H1 (cell line): Measurements from ENCODE around the gene DVL3. TPM values are rescaled to one million over a fixed set of nuclear protein-coding genes. Genes with fewer than 3 reads are reported as not detected.
A peak's percentile ranks its signal among the peaks of the same experiment; 100 is the strongest.

ENCODE experiments used
- CTCF ChIA-PET: fragments of 300-600 bp; sonication (Branson Sonifier 250); formaldehyde crosslinking; loops from one replicate; lab custom pipeline; 2021; ENCODE audit not compliant: partially characterized antibody; lab: Charles Lee
- POLR2A ChIA-PET: fragments of 300-600 bp; sonication (Branson Sonifier 250); formaldehyde crosslinking; loops from one replicate; lab custom pipeline; 2021; ENCODE audit warnings: inconsistent platforms; ENCODE audit not compliant: partially characterized antibody; lab: Charles Lee
- DNase-seq, 2 experiments: peaks; one replicate each; pipeline versions ENCODE4 v3.0.0 to v3.0.0-alpha.2; 2010 to 2022; ENCODE audit warnings: low spot score in 2 of 2, low read depth in 1 of 2, mixed read lengths in 1 of 2
- FAIRE-seq: peaks from 2 replicates; lab custom pipeline; 2011; peaks lifted over from hg19 to GRCh38; lab: Jason Lieb, UNC
- H2AFZ ChIP-seq: 2 replicates; pipeline ENCODE4 v1.8.1; 2012; ENCODE audit warnings: low read length, inconsistent platforms
- H2AK5ac ChIP-seq: 2 replicates; pipeline ENCODE4 v1.6.1; 2013; ENCODE audit warnings: low read depth, low read length
- H2BK120ac ChIP-seq: replicated peaks from 2 replicates; pipeline ENCODE3; 2013; ENCODE audit warnings: low read depth, low read length, inconsistent platforms
- H2BK12ac ChIP-seq: 2 replicates; pipeline ENCODE4 v1.6.1; 2013; ENCODE audit warnings: low read depth, low read length
- H2BK15ac ChIP-seq: 2 replicates; pipeline ENCODE4 v1.6.1; 2013; ENCODE audit warnings: low read length
- H2BK20ac ChIP-seq: 2 replicates; pipeline ENCODE4 v1.6.1; 2013; ENCODE audit warnings: low read length
- H2BK5ac ChIP-seq: 2 replicates; pipeline ENCODE4 v1.6.1; 2013; ENCODE audit warnings: low read depth, low read length
- H3K14ac ChIP-seq: 2 replicates; pipeline ENCODE4 v1.6.1; 2013; ENCODE audit warnings: inconsistent platforms; ENCODE audit not compliant: insufficient read length
- H3K18ac ChIP-seq: 2 replicates; pipeline ENCODE4 v1.6.1; 2013; ENCODE audit warnings: low read length; ENCODE audit errors: extremely low read depth
- H3K23ac ChIP-seq: 2 replicates; pipeline ENCODE4 v1.6.1; 2013; ENCODE audit warnings: inconsistent platforms; ENCODE audit not compliant: insufficient read length
- H3K23me2 ChIP-seq: 2 replicates; pipeline ENCODE4 v1.6.1; 2013; ENCODE audit warnings: low read depth, low read length
- H3K27ac ChIP-seq: 2 replicates; pipeline ENCODE4 v1.6.1; 2011; ENCODE audit warnings: low read depth, low read length, inconsistent platforms
- H3K27me3 ChIP-seq, 4 experiments: replicated peaks in 1 of 4; 1 replicate in 1 of 4; 2 replicates in 3 of 4; pipeline versions ENCODE4 v1.6.1 to v1.8.1; 2011 to 2013; ENCODE audit warnings: low read length in 3 of 4, mild to moderate bottlenecking in 3 of 4, inconsistent platforms in 2 of 4, mixed read lengths in 2 of 4, moderate library complexity in 1 of 4; ENCODE audit not compliant: control insufficient read depth in 3 of 4, insufficient read depth in 3 of 4; ENCODE audit errors: extremely low read depth in 1 of 4
- H3K36me3 ChIP-seq, 4 experiments: 2 replicates each; pipeline versions ENCODE4 v1.6.1 to v1.8.1; 2011 to 2013; ENCODE audit warnings: mild to moderate bottlenecking in 4 of 4, low read length in 3 of 4, moderate library complexity in 2 of 4, control low read depth in 1 of 4, inconsistent platforms in 1 of 4; ENCODE audit not compliant: insufficient read depth in 4 of 4, control insufficient read depth in 2 of 4
- H3K4ac ChIP-seq: replicated peaks from 2 replicates; pipeline ENCODE3; 2013; ENCODE audit warnings: low read length, low read depth, mixed read lengths, inconsistent platforms; ENCODE audit not compliant: insufficient read length
- H3K4me1 ChIP-seq, 4 experiments: replicated peaks in 1 of 4; 1 replicate in 1 of 4; 2 replicates in 3 of 4; pipeline versions ENCODE4 v1.6.1 to v1.8.1; 2011 to 2013; ENCODE audit warnings: low read length in 3 of 4, inconsistent platforms in 2 of 4, mixed read lengths in 1 of 4; ENCODE audit not compliant: insufficient read depth in 4 of 4, control insufficient read depth in 3 of 4
- H3K4me2 ChIP-seq, 2 experiments: 2 replicates each; pipeline versions ENCODE4 v1.6.1 to v1.8.1; 2011 to 2013; ENCODE audit warnings: low read depth in 2 of 2, low read length in 2 of 2, control low read depth in 1 of 2, inconsistent platforms in 1 of 2, mild to moderate bottlenecking in 1 of 2; ENCODE audit not compliant: insufficient read depth in 1 of 2
- H3K4me3 ChIP-seq, 4 experiments: fragments of 200-600, 300-600 bp in 1 of 4; sonication (generic), shearing (Covaris generic), sonication (Bioruptor Twin) in 1 of 4; 2 replicates each; pipeline versions ENCODE4 v1.5.1 to v1.8.1; 2011 to 2016; ENCODE audit warnings: low read length in 4 of 4, low read depth in 3 of 4, control low read depth in 2 of 4, inconsistent platforms in 2 of 4, mild to moderate bottlenecking in 2 of 4, mixed read lengths in 1 of 4, moderate library complexity in 1 of 4; ENCODE audit not compliant: insufficient read depth in 2 of 4; ENCODE audit errors: extremely low read depth in 1 of 4
- H3K56ac ChIP-seq: replicated peaks from 2 replicates; pipeline ENCODE3; 2013; ENCODE audit warnings: low read depth, mild to moderate bottlenecking, mixed read lengths, low read length, inconsistent platforms; ENCODE audit not compliant: insufficient read length
- H3K79me1 ChIP-seq: 2 replicates; pipeline ENCODE4 v1.6.1; 2013; ENCODE audit warnings: low read depth, low read length, control low read depth
- H3K79me2 ChIP-seq, 2 experiments: 2 replicates each; pipeline versions ENCODE4 v1.6.1 to v1.8.1; 2012 to 2013; ENCODE audit warnings: low read length in 2 of 2, mild to moderate bottlenecking in 2 of 2, inconsistent platforms in 1 of 2; ENCODE audit not compliant: insufficient read depth in 2 of 2, control insufficient read depth in 1 of 2
- H3K9ac ChIP-seq, 4 experiments: replicated peaks in 1 of 4; 1 replicate in 1 of 4; 2 replicates in 3 of 4; pipeline versions ENCODE4 v1.6.1 to v1.8.1; 2011 to 2013; ENCODE audit warnings: low read depth in 3 of 4, low read length in 3 of 4, control low read depth in 2 of 4, mild to moderate bottlenecking in 2 of 4, moderate library complexity in 2 of 4, inconsistent platforms in 1 of 4; ENCODE audit errors: extremely low read depth in 1 of 4
- H3K9me3 ChIP-seq, 2 experiments: 2 replicates each; pipeline versions ENCODE4 v1.6.1 to v1.8.1; 2012 to 2013; ENCODE audit warnings: mild to moderate bottlenecking in 2 of 2, moderate library complexity in 2 of 2, control low read depth in 1 of 2, inconsistent platforms in 1 of 2, low read depth in 1 of 2, low read length in 1 of 2, mixed read lengths in 1 of 2; ENCODE audit not compliant: insufficient read depth in 2 of 2
- H4K20me1 ChIP-seq, 2 experiments: replicated peaks in 1 of 2; 2 replicates each; pipeline versions ENCODE3 to v1.8.1; 2011 to 2013; ENCODE audit warnings: inconsistent platforms in 2 of 2, low read length in 2 of 2, mild to moderate bottlenecking in 1 of 2; ENCODE audit not compliant: insufficient read depth in 2 of 2, control insufficient read depth in 1 of 2
- H4K5ac ChIP-seq: 2 replicates; pipeline ENCODE4 v1.6.1; 2013; ENCODE audit warnings: low read length, low read depth, mixed read lengths, inconsistent platforms; ENCODE audit not compliant: insufficient read length
- H4K8ac ChIP-seq: 2 replicates; pipeline ENCODE4 v1.8.0; 2013; ENCODE audit warnings: mild to moderate bottlenecking, moderate library complexity, low read length, inconsistent platforms; ENCODE audit not compliant: insufficient read depth; ENCODE audit errors: extremely low read depth
- H4K91ac ChIP-seq: replicated peaks from 2 replicates; pipeline ENCODE3; 2013; ENCODE audit warnings: low read length, mixed read lengths, inconsistent platforms; ENCODE audit not compliant: insufficient read length
- BACH1 ChIP-seq: IDR thresholded peaks from 2 replicates; pipeline ENCODE4 v1.6.1; 2012; ENCODE audit warnings: low read length, improper control_type of control experiment
- CREB1 ChIP-seq: IDR thresholded peaks from 2 replicates; pipeline ENCODE4 v1.6.1; 2012; ENCODE audit warnings: inconsistent platforms
- CTBP2 ChIP-seq: IDR thresholded peaks from 2 replicates; pipeline ENCODE4 v1.7.0; 2011; ENCODE audit warnings: borderline replicate concordance, mild to moderate bottlenecking, moderate library complexity, mixed read lengths, low read length; ENCODE audit not compliant: insufficient read depth, insufficient read length
- EZH2 ChIP-seq: fragments of 200-600 bp; sonication (generic); IDR thresholded peaks from 2 replicates; pipeline ENCODE4 v1.7.1; 2012; ENCODE audit warnings: low read depth, mild to moderate bottlenecking, moderate library complexity, low read length, inconsistent platforms; ENCODE audit not compliant: severe bottlenecking
- POLR2AphosphoS5 ChIP-seq: IDR thresholded peaks from 2 replicates; pipeline ENCODE4 v1.6.1; 2011; ENCODE audit warnings: low read depth, low read length
- WGBS, 2 experiments: shearing (Covaris generic) in 1 of 2; methylation state at CpG; one replicate each; pipeline versions ENCODE4 v1.1.6 to v1.1.7; 2013 to 2015; ENCODE audit warnings: low lambda C conversion rate in 2 of 2, mixed read lengths in 2 of 2, inconsistent platforms in 1 of 2, low coverage in 1 of 2, missing lambda C conversion rate in 1 of 2; ENCODE audit not compliant: insufficient replicate concordance in 2 of 2, insufficient coverage in 1 of 2, insufficient read length in 1 of 2; ENCODE audit errors: extremely low coverage in 1 of 2, missing lambda C conversion rate in 1 of 2; 5-methylcytosine and 5-hydroxymethylcytosine counted together
- polyA plus RNA-seq, 7 experiments: library from polyadenylated mRNA; depleted of rRNA in 3 of 7; stranded (reverse) in 5 of 7; unstranded in 2 of 7; fragments of >200 nt in 5 of 7; fragments of 200-250 nt in 2 of 7; gene quantifications; 1 replicate in 5 of 7; 2 replicates in 1 of 7; 4 replicates in 1 of 7; pipeline versions ENCODE4 v1.2.1 to v1.2.3, GENCODE V29; 2011 to 2013; ENCODE audit warnings: missing spikeins in 2 of 7, mixed read lengths in 2 of 7
- total RNA-seq: library from RNA; stranded (reverse); fragmentation: NEBNext Ultra II Directional; extraction: Animal tissue kit (Norgen Biotek cat#: 25700); gene quantifications from 2 replicates; pipeline ENCODE4 v1.2.1, GENCODE V29; 2021

The DVL3 gene
- total and polyA plus RNA-seq, 2 of the 8 experiments (the other 6 are each of a cell fraction or from before 2014, with no cell fraction given) = 38.5 to 66.6 TPM

GRCh38 chr3:184169896-184170875, 15.0 kb downstream of the DVL3 start:
- H3K4me1 ChIP-seq = no peaks in the 10 kb centered on the region
- no peak overlapping the region for H3K56ac ChIP-seq
- 89% methylated on average over 27 of the region's 66 CpGs; no CpG with 5 or more reads in 1 of the 2 experiments for WGBS, 2 experiments
- no peak overlapping the region for H3K18ac ChIP-seq
- no peak overlapping the region for H4K91ac ChIP-seq
- H4K5ac ChIP-seq = no peak overlapping the region
- H3K23me2 ChIP-seq = peaks cover 2% of the 10 kb centered on the region; the same call in 1 of the 2 replicates
- FAIRE-seq (no peak), DNase-seq (no peak)
- H2AK5ac ChIP-seq = no peak overlapping the region
- H3K4me2 ChIP-seq = no peak overlapping the region
- H3K4me3 ChIP-seq = no peak overlapping the region
- no peaks in the 10 kb centered on the region for H3K79me1 ChIP-seq
- H3K23ac ChIP-seq = no peak overlapping the region
- no peak overlapping the region for H3K4ac ChIP-seq
- no peak overlapping the region for H2BK12ac ChIP-seq
- H4K20me1 ChIP-seq = peaks cover 0 to 8% of the 10 kb centered on the region in 2 experiments
- no peak overlapping the region for H2BK5ac ChIP-seq
- no peak overlapping the region for H2BK15ac ChIP-seq
- no peaks in the 10 kb centered on the region for H3K9me3 ChIP-seq
- ChIA-PET CTCF (interaction anchor here (0.6 to 2.2 kb wide), 8 partner anchors 10 to 274 kb away, joined by 3 to 7 read pairs (median 3); no protein-coding TSS in a partner anchor), POLR2A (interaction anchor here (0.6 to 5.3 kb wide), 4 partner anchors 13 to 160 kb away, joined by 3 to 26 read pairs (median 4); partner anchors contain the start of gene DVL3)
- TF ChIP-seq CREB1 (no peak), EZH2 (no peak), CTBP2 (no peak), BACH1 (no peak), POLR2AphosphoS5 (no peak)
- H3K79me2 ChIP-seq = peaks cover 0 to 4% of the 10 kb centered on the region in 2 experiments; a peak in 2 of 4 replicates
- no peak overlapping the region for H3K9ac ChIP-seq
- H3K14ac ChIP-seq = no peak overlapping the region
- H3K27me3 ChIP-seq = no peaks in the 10 kb centered on the region
- H2BK120ac ChIP-seq = no peak overlapping the region
- H2BK20ac ChIP-seq = no peak overlapping the region
- peak overlapping the region; percentile 15 for H4K8ac ChIP-seq
- peaks cover 5 to 52% (median 26%) of the 10 kb centered on the region in 4 experiments for H3K36me3 ChIP-seq
- H3K27ac ChIP-seq = no peak overlapping the region
- no peak overlapping the region for H2AFZ ChIP-seq
